Activated T-helper 17 cell treated with anti-CD3 and anti-CD28 coated beads, Interleukin-2, amount 50 U/mL, for 72 hours (primary cell): Measurements from ENCODE around the gene HNRNPR. TPM values are rescaled to one million over a fixed set of nuclear protein-coding genes. Genes with fewer than 3 reads are reported as not detected.
"Not testable (repeated sequence)": the region's sequence is repeated elsewhere in the genome, so short reads cannot be mapped to it uniquely, and the experiment has no call there.

Experiments used
- ATAC-seq: fragments of 150-1000 bp; cut with Tn5 transposase; replicated peaks from 2 replicates; pipeline ENCODE4 v1.10.0; 2021; ENCODE audit warnings: mild to moderate bottlenecking, moderate library complexity
- H3K27ac Mint-ChIP-seq: one replicate; pipeline ENCODE4 v1.8.0; 2022; ENCODE audit warnings: mixed read lengths
- H3K27me3 Mint-ChIP-seq: one replicate; pipeline ENCODE4 v1.8.0; 2022; ENCODE audit warnings: mixed read lengths
- H3K36me3 Mint-ChIP-seq: one replicate; pipeline ENCODE4 v1.8.0; 2022; ENCODE audit warnings: low read depth, mild to moderate bottlenecking, mixed read lengths
- H3K4me1 Mint-ChIP-seq: one replicate; pipeline ENCODE4 v1.8.0; 2022; ENCODE audit warnings: mixed read lengths
- H3K4me3 Mint-ChIP-seq: one replicate; pipeline ENCODE4 v1.8.0; 2022; ENCODE audit warnings: mild to moderate bottlenecking, mixed read lengths
- H3K9me3 Mint-ChIP-seq: one replicate; pipeline ENCODE4 v1.8.0; 2022; ENCODE audit warnings: mixed read lengths
- total RNA-seq, 2 donors: library from RNA; stranded (reverse); gene quantifications; one replicate each; pipeline ENCODE4 v1.2.3, GENCODE V29; 2022

HNRNPR gene
- total RNA-seq, 2 donors from 2014 or later, result 110 to 193 TPM

GRCh38 chr1:23273450-23274133 lies 70.5 kb downstream of the HNRNPR start:
- no peaks in the 10 kb centered on the region for H3K9me3 Mint-ChIP-seq
- H3K4me3 Mint-ChIP-seq, result no peak overlapping the region
- H3K36me3 Mint-ChIP-seq, result no peaks in the 10 kb centered on the region
- no peak for ATAC-seq
- H3K4me1 Mint-ChIP-seq, result no peaks in the 10 kb centered on the region
- H3K27me3 Mint-ChIP-seq, result peaks cover 32% of the 10 kb centered on the region
- H3K27ac Mint-ChIP-seq, result no peak overlapping the region

GRCh38 chr1:23263380-23263887 lies 80.7 kb downstream of the HNRNPR start:
- H3K27ac Mint-ChIP-seq, result no peak overlapping the region
- H3K4me3 Mint-ChIP-seq, result no peak overlapping the region
- no peaks in the 10 kb centered on the region for H3K27me3 Mint-ChIP-seq
- no peaks in the 10 kb centered on the region for H3K36me3 Mint-ChIP-seq
- H3K9me3 Mint-ChIP-seq, result no peaks in the 10 kb centered on the region
- no peaks in the 10 kb centered on the region for H3K4me1 Mint-ChIP-seq
- no peak for ATAC-seq

GRCh38 chr1:23258082-23258481 lies 86.0 kb downstream of the HNRNPR start:
- H3K27me3 Mint-ChIP-seq, H3K9me3 Mint-ChIP-seq, ATAC-seq, H3K27ac Mint-ChIP-seq, H3K4me3 Mint-ChIP-seq, H3K4me1 Mint-ChIP-seq, H3K36me3 Mint-ChIP-seq: not testable (repeated sequence)

GRCh38 chr1:23257371-23257770 lies 86.7 kb downstream of the HNRNPR start:
- H3K27ac Mint-ChIP-seq, ATAC-seq, H3K27me3 Mint-ChIP-seq, H3K9me3 Mint-ChIP-seq, H3K4me3 Mint-ChIP-seq, H3K36me3 Mint-ChIP-seq, H3K4me1 Mint-ChIP-seq: not testable (repeated sequence)

Other genes starting within 250 kb of the HNRNPR start
- gene LUZP1, start 175.4 kb downstream of the HNRNPR start, total RNA-seq, result 10 to 100 TPM; 14.8 to 22.0 TPM
- gene HTR1D, start 126.8 kb downstream of the HNRNPR start, total RNA-seq, result not detected
- gene ZNF436, start 25.6 kb upstream of the HNRNPR start, total RNA-seq, result 10 to 100 TPM in 1 of 2 donors, 1 to 10 TPM in 1; 4.7 to 10.7 TPM
- 10 to 100 TPM in 1 of 2 donors, 1 to 10 TPM in 1; 1.3 to 33.2 TPM for gene TCEA3, start 80.5 kb upstream of the HNRNPR start, total RNA-seq
- gene ASAP3, start 139.9 kb upstream of the HNRNPR start, total RNA-seq, result 1 to 10 TPM in 1 of 2 donors, under 1 TPM in 1; 0.37 to 1.0 TPM
- gene E2F2, start 186.9 kb upstream of the HNRNPR start, total RNA-seq, result 10 to 100 TPM; 13.0 to 24.1 TPM
- 10 to 100 TPM; 19.5 to 45.2 TPM for gene ID3, start 215.2 kb upstream of the HNRNPR start, total RNA-seq